Duodenal mucosa (tissue), 2 donors: ENCODE measurements around the gene ANKS1A.
"Not testable (repeated sequence)": the region's sequence is repeated elsewhere in the genome, so short reads cannot be mapped to it uniquely, and the experiment has no call there.

Experiments used
- H3K27ac ChIP-seq: one replicate; pipeline ENCODE4 v1.7.0; 2013; ENCODE audit warnings: low read depth, low read length
- H3K27me3 ChIP-seq, 2 donors: one replicate each; pipeline ENCODE4 v1.7.0; 2013; ENCODE audit warnings: low read length in 2 of 2, control low read depth in 1 of 2; ENCODE audit not compliant: insufficient read depth in 2 of 2, control insufficient read depth in 1 of 2
- H3K36me3 ChIP-seq, 2 donors: one replicate each; pipeline ENCODE4 v1.7.0; 2013; ENCODE audit warnings: low read length in 2 of 2, control low read depth in 1 of 2; ENCODE audit not compliant: insufficient read depth in 2 of 2, control insufficient read depth in 1 of 2
- H3K4me1 ChIP-seq, 2 donors: one replicate each; pipeline ENCODE4 v1.7.0; 2013; ENCODE audit warnings: low read length in 2 of 2, control low read depth in 1 of 2; ENCODE audit not compliant: insufficient read depth in 2 of 2, control insufficient read depth in 1 of 2
- H3K4me3 ChIP-seq, 2 donors: one replicate each; pipeline ENCODE4 v1.7.0; 2013; ENCODE audit warnings: low read length in 2 of 2, low read depth in 1 of 2
- H3K9ac ChIP-seq, 2 donors: one replicate each; pipeline ENCODE4 v1.7.0; 2013; ENCODE audit warnings: low read length in 2 of 2, low read depth in 1 of 2
- H3K9me3 ChIP-seq, 2 donors: one replicate each; pipeline ENCODE4 v1.7.0; 2013; ENCODE audit warnings: low read length in 2 of 2, control low read depth in 1 of 2; ENCODE audit not compliant: control insufficient read depth in 1 of 2

The ANKS1A gene

DNA sequence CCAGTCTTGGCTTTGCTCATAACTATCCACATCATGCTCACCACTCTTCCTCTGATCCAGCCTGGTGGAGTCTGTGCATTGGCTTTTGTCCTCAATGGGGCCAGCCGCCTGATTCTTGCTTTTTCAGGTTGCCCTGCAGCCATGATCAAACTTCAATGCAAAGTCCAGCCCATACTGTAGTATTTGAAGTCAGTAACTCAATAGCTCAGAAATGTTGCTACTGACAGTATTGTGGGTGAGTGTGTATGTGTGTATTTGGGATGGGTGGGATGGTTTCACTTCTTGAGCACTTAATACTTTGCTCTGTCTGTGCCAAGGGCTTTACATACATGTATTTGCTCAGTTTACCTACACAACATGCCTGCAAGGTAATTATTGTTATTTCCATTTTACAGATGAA is 10.7 kb downstream of the ANKS1A start:
- H3K27ac ChIP-seq, H3K9me3 ChIP-seq, H3K9ac ChIP-seq, H3K36me3 ChIP-seq, H3K4me3 ChIP-seq, H3K4me1 ChIP-seq, H3K27me3 ChIP-seq: not testable (repeated sequence)

GRCh38 chr6:34900321-34901031 is 11.4 kb downstream of the ANKS1A start:
- no peak overlapping the region for H3K27ac ChIP-seq
- no peaks in the 10 kb centered on the region for H3K9me3 ChIP-seq
- H3K9ac ChIP-seq: no peak overlapping the region
- H3K4me3 ChIP-seq: no peak overlapping the region
- H3K36me3 ChIP-seq: peaks cover 0 to 3% of the 10 kb centered on the region in 2 donors
- H3K4me1 ChIP-seq: no peaks in the 10 kb centered on the region
- H3K27me3 ChIP-seq: no peaks in the 10 kb centered on the region

- Histone ChIP-seq H3K9ac (no peak overlapping the region), H3K9me3 (no peaks in the 10 kb centered on the region), H3K4me3 (no peak overlapping the region), H3K27ac (no peak overlapping the region), H3K36me3 (peaks cover 0 to 3% of the 10 kb centered on the region in 2 donors), H3K4me1 (no peaks in the 10 kb centered on the region), H3K27me3 (no peaks in the 10 kb centered on the region)
These were observed 12.9 kb downstream of the ANKS1A start for GRCh38 chr6:34901930-34902329.

DNA sequence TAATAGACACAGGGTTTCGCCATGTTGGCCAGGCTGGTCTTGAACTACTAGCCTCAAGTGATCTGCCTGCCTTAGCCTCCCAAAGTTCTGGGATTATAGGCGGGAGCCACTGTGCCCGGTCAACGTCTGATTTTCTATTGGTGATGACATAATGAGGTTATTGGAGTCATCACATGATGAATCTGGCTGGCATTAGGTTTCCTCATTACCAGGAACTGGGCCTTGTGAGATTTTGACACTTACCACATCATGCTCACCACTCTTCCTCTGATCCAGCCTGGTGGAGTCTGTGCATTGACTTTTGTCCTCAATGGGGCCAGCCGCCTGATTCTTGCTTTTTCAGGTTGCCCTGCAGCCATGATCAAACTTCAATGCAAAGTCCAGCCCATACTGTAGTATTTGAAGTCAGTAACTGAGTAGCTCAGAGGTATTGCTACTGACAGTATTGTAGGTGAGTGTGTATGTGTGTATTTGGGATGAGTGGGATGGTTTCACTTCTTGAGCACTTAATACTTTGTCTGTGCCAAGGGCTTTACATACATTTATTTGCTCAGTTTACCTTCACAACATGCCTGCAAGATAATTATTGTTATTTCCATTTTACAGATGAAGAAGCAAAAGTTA is 16.0 kb downstream of the ANKS1A start:
- H3K27me3 ChIP-seq: no peaks in the 10 kb centered on the region
- no peaks in the 10 kb centered on the region for H3K4me1 ChIP-seq
- H3K9me3 ChIP-seq: no peaks in the 10 kb centered on the region
- H3K27ac ChIP-seq: no peak overlapping the region
- peaks cover 0 to 3% of the 10 kb centered on the region in 2 donors for H3K36me3 ChIP-seq
- H3K9ac ChIP-seq: no peak overlapping the region
- H3K4me3 ChIP-seq: no peak overlapping the region

DNA sequence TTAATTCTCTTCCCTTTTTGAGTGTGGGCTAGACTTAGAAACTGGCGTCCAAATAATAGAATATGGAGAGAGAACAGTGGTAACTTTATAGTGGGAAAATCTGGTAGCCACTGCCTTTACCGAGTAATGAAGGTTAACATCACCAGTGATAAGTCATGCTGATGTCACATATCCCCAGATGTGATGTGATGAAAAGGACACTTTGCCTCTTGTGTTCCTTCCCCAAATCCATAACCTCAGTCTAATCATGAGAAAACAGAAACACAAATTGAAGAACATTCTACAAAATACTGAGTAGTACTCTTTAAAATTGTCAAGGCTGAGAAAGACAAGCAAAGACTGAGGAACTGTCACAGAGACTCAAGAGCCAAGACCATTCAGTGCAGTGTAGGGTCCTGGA is 17.8 kb downstream of the ANKS1A start:
- Histone ChIP-seq H3K4me3 (no peak overlapping the region), H3K36me3 (peaks cover 0 to 3% of the 10 kb centered on the region in 2 donors), H3K27me3 (no peaks in the 10 kb centered on the region), H3K4me1 (no peaks in the 10 kb centered on the region), H3K9me3 (no peaks in the 10 kb centered on the region), H3K9ac (no peak overlapping the region), H3K27ac (no peak overlapping the region)

DNA sequence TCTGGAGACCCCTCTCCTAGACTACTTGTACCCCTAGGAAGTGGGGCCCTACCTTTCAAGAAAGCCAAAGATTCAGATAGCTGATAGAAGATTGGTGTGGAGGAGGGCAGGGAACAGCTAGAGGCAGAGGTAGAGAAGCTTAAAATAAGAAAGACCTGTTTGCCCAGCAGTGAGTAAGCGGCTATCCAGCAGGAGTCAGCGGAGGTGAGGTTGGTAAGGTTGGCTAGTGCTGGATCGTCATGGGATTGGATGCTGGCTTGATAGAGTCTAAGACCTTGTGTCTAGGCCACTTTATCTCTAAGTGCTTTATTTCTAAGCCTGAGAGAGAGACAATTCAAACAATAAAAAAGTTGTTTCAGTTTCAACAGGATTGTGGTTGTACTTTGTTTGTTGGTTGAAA is 19.1 kb downstream of the ANKS1A start:
- no peak overlapping the region for H3K4me3 ChIP-seq
- H3K27me3 ChIP-seq: no peaks in the 10 kb centered on the region
- H3K4me1 ChIP-seq: no peaks in the 10 kb centered on the region
- H3K36me3 ChIP-seq: peaks cover 0 to 3% of the 10 kb centered on the region in 2 donors
- no peak overlapping the region for H3K9ac ChIP-seq
- H3K9me3 ChIP-seq: no peaks in the 10 kb centered on the region
- no peak overlapping the region for H3K27ac ChIP-seq

DNA sequence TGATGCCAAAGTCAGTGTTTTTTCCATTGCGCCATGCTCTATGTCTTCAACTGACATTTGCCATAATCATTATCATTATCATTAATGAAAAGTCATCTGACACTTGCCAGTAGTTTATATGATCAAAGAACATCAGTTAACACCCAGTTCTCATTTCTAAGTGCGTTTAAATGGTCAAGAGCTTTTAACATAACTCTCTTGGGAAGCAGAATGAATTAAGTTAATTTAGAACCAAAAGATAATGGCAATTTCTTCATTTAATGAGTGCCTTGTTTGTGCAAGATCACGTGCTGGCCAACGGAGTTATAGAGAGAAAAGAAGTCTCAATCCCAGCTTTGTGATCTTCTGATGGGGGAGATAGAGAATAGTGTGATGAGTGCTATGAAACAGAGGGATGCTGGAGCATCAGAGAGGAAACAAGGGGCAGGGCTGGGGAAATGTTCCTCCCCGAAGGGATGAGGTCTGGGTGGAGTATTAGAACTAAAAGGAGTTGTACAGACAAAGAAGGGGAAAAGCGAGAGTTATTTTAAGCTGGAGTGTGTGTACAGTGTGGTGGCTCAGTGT is 20.3 kb downstream of the ANKS1A start:
- Histone ChIP-seq H3K27me3 (no peaks in the 10 kb centered on the region), H3K4me1 (no peaks in the 10 kb centered on the region), H3K9me3 (no peaks in the 10 kb centered on the region), H3K27ac (no peak overlapping the region), H3K4me3 (no peak overlapping the region), H3K36me3 (peaks cover 0 to 3% of the 10 kb centered on the region in 2 donors), H3K9ac (no peak overlapping the region)

GRCh38 chr6:34911822-34912221 is 22.8 kb downstream of the ANKS1A start:
- Histone ChIP-seq H3K27ac (no peak overlapping the region), H3K4me3 (no peak overlapping the region), H3K4me1 (no peaks in the 10 kb centered on the region), H3K27me3 (no peaks in the 10 kb centered on the region), H3K9me3 (no peaks in the 10 kb centered on the region), H3K9ac (no peak overlapping the region), H3K36me3 (no peaks in the 10 kb centered on the region)

DNA sequence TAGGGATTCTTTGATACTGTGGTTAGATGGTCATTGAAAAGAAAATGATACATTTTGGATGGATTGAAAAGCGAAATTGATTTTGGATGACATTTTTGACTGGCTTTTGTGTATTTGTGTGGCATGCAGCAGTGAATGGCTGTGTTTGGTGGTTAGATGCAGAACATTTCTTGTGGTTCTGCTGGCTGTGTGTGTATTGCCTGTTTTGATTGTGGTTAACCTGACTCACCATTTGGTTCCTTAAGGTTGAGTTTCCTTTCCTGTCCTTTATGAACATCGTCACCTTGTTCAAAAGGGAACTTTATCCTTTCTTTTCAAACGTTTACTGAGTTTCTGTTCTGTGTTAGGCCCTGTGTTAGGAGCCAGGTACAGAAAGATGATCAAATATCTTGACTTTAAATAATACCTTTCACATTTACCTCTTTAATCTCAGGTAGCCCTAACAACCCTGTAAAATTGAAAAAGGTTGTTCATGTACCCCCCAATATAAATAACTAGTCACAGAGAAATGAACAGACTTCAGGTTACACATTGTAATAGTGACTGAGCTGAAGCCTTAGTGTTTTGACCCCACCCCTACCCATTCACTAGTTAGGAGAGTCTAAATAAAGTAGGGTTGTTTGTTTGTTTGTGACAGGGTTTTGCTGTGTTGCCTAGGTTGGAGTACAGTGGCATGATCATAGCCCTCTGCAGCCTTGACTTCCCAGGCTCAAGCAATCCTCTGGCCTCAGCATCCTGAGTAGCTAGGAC is 23.8 kb downstream of the ANKS1A start:
- no peaks in the 10 kb centered on the region for H3K27me3 ChIP-seq
- no peaks in the 10 kb centered on the region for H3K9me3 ChIP-seq
- no peaks in the 10 kb centered on the region for H3K36me3 ChIP-seq
- H3K4me1 ChIP-seq: no peaks in the 10 kb centered on the region
- H3K4me3 ChIP-seq: no peak overlapping the region
- no peak overlapping the region for H3K27ac ChIP-seq
- H3K9ac ChIP-seq: no peak overlapping the region

- no peaks in the 10 kb centered on the region for H3K9me3 ChIP-seq
- no peak overlapping the region for H3K27ac ChIP-seq
- H3K36me3 ChIP-seq: no peaks in the 10 kb centered on the region
- no peaks in the 10 kb centered on the region for H3K4me1 ChIP-seq
- H3K27me3 ChIP-seq: no peaks in the 10 kb centered on the region
- no peak overlapping the region for H3K4me3 ChIP-seq
- no peak overlapping the region for H3K9ac ChIP-seq
These were observed 25.3 kb downstream of the ANKS1A start for GRCh38 chr6:34914358-34914757.
